ENCODE measurements around the gene SERPINB10.

DNA sequence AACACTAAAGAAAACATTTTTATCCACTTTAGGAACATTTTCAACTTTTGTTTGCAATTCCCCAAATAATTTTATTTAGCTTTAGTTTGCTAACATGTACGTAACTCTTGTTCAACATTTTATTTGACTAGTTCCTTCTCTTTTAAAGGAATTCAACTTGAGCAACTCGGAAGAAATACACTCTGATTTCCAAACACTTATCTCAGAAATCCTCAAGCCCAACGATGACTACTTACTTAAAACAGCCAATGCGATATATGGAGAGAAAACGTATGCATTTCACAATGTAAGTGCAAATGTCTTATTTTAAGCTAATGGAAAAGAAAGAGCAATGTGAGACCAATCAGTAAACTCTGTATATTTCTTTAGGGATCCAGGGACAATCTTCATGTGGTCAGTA is 10.1 kb downstream of the SERPINB10 start:
- TF ChIP-seq, protein P1, sequence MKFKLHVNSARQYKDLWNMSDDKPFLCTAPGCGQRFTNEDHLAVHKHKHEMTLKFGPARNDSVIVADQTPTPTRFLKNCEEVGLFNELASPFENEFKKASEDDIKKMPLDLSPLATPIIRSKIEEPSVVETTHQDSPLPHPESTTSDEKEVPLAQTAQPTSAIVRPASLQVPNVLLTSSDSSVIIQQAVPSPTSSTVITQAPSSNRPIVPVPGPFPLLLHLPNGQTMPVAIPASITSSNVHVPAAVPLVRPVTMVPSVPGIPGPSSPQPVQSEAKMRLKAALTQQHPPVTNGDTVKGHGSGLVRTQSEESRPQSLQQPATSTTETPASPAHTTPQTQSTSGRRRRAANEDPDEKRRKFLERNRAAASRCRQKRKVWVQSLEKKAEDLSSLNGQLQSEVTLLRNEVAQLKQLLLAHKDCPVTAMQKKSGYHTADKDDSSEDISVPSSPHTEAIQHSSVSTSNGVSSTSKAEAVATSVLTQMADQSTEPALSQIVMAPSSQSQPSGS (IDR thresholded peaks at IDR 0.05; ENCODE audit: low read length) = no peak
- TF ChIP-seq, protein P2, sequence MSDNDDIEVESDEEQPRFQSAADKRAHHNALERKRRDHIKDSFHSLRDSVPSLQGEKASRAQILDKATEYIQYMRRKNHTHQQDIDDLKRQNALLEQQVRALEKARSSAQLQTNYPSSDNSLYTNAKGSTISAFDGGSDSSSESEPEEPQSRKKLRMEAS (IDR thresholded peaks at IDR 0.05) = no peak
- TF ChIP-seq, protein P3, sequence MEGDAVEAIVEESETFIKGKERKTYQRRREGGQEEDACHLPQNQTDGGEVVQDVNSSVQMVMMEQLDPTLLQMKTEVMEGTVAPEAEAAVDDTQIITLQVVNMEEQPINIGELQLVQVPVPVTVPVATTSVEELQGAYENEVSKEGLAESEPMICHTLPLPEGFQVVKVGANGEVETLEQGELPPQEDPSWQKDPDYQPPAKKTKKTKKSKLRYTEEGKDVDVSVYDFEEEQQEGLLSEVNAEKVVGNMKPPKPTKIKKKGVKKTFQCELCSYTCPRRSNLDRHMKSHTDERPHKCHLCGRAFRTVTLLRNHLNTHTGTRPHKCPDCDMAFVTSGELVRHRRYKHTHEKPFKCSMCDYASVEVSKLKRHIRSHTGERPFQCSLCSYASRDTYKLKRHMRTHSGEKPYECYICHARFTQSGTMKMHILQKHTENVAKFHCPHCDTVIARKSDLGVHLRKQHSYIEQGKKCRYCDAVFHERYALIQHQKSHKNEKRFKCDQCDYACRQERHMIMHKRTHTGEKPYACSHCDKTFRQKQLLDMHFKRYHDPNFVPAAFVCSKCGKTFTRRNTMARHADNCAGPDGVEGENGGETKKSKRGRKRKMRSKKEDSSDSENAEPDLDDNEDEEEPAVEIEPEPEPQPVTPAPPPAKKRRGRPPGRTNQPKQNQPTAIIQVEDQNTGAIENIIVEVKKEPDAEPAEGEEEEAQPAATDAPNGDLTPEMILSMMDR (IDR thresholded peaks at IDR 0.05; ENCODE audit: control extremely low read depth in 1 of 3, insufficient read depth in 1 of 3, low read depth in 1 of 3, low read length in 3 of 3) = no peak
- TF ChIP-seq POLR2AphosphoS5 (IDR thresholded peaks at IDR 0.05; ENCODE audit: low read depth, low read length) (no peak), POLR2A (IDR thresholded peaks at IDR 0.05; ENCODE audit: control extremely low read depth in 1 of 2, low read depth in 2 of 2, low read length in 2 of 2) (no peak), GTF2F1 (IDR thresholded peaks at IDR 0.05; ENCODE audit: borderline replicate concordance, low read depth, low read length) (no peak), JUN (IDR thresholded peaks at IDR 0.05; ENCODE audit: low read depth, low read length) (no peak), CEBPB (IDR thresholded peaks at IDR 0.05; ENCODE audit: low read depth, low read length) (no peak), CREB1 (IDR thresholded peaks at IDR 0.05) (no peak), NRF1 (IDR thresholded peaks at IDR 0.05; ENCODE audit: low read depth, low read length) (no peak)
- TF ChIP-seq, protein P4, sequence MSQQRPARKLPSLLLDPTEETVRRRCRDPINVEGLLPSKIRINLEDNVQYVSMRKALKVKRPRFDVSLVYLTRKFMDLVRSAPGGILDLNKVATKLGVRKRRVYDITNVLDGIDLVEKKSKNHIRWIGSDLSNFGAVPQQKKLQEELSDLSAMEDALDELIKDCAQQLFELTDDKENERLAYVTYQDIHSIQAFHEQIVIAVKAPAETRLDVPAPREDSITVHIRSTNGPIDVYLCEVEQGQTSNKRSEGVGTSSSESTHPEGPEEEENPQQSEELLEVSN (IDR thresholded peaks at IDR 0.05) = no peak

All from H1 (cell line).